H1 (cell line): ENCODE measurements around the gene F5.

ENCODE experiments used
- ATF2 ChIP-seq: IDR thresholded peaks from 2 replicates; pipeline ENCODE4 v1.6.1; 2012; ENCODE audit warnings: low read length, inconsistent platforms
- BRCA1 ChIP-seq: IDR thresholded peaks from 2 replicates; pipeline ENCODE4 v1.6.1; 2012; ENCODE audit warnings: low read depth, low read length, improper control_type of control experiment
- JUND ChIP-seq: IDR thresholded peaks from 2 replicates; pipeline ENCODE4 v1.6.1; 2011; ENCODE audit warnings: mild to moderate bottlenecking, improper control_type of control experiment, low read length
- NANOG ChIP-seq: IDR thresholded peaks from 2 replicates; pipeline ENCODE4 v1.6.1; 2011; ENCODE audit warnings: low read length, low read depth, mild to moderate bottlenecking, inconsistent platforms; ENCODE audit not compliant: insufficient read depth, poor library complexity, severe bottlenecking
- POLR2A ChIP-seq, 2 experiments: IDR thresholded peaks; 1 replicate in 1 of 2; 2 replicates in 1 of 2; pipeline ENCODE4 v1.6.1; 2011; ENCODE audit warnings: low read depth in 2 of 2, low read length in 2 of 2, mild to moderate bottlenecking in 2 of 2; ENCODE audit errors: control extremely low read depth in 1 of 2
- POLR2AphosphoS5 ChIP-seq: IDR thresholded peaks from 2 replicates; pipeline ENCODE4 v1.6.1; 2011; ENCODE audit warnings: low read depth, low read length
- RFX5 ChIP-seq: IDR thresholded peaks from 2 replicates; pipeline ENCODE4 v1.6.1; 2011; ENCODE audit warnings: low read depth, low read length, improper control_type of control experiment, borderline replicate concordance
- SIN3A ChIP-seq, 2 experiments: IDR thresholded peaks in 1 of 2; conservative IDR thresholded peaks in 1 of 2; 2 replicates each; pipeline ENCODE4 v1.6.1; 2011 to 2012; ENCODE audit warnings: low read length in 2 of 2, improper control_type of control experiment in 1 of 2, low read depth in 1 of 2, mild to moderate bottlenecking in 1 of 2
- SIRT6 ChIP-seq: IDR thresholded peaks from one replicate; pipeline ENCODE4 v1.7.1; 2012; ENCODE audit warnings: low read length, inconsistent platforms
- SUZ12 ChIP-seq: fragments of 200-600 bp; sonication (generic); IDR thresholded peaks from 2 replicates; pipeline ENCODE4 v1.6.1; 2012; ENCODE audit warnings: mild to moderate bottlenecking, inconsistent platforms, low read length, moderate library complexity, mixed read lengths
- TF ChIP-seq, protein P1 (sequence below), 3 experiments: IDR thresholded peaks; 1 replicate in 2 of 3; 2 replicates in 1 of 3; pipeline versions ENCODE4 v1.5.1 to v1.6.1; 2011; ENCODE audit warnings: low read length in 3 of 3, mild to moderate bottlenecking in 3 of 3, inconsistent platforms in 2 of 3, low read depth in 1 of 3, moderate library complexity in 1 of 3; ENCODE audit not compliant: insufficient read depth in 1 of 3; ENCODE audit errors: control extremely low read depth in 1 of 3

DNA sequence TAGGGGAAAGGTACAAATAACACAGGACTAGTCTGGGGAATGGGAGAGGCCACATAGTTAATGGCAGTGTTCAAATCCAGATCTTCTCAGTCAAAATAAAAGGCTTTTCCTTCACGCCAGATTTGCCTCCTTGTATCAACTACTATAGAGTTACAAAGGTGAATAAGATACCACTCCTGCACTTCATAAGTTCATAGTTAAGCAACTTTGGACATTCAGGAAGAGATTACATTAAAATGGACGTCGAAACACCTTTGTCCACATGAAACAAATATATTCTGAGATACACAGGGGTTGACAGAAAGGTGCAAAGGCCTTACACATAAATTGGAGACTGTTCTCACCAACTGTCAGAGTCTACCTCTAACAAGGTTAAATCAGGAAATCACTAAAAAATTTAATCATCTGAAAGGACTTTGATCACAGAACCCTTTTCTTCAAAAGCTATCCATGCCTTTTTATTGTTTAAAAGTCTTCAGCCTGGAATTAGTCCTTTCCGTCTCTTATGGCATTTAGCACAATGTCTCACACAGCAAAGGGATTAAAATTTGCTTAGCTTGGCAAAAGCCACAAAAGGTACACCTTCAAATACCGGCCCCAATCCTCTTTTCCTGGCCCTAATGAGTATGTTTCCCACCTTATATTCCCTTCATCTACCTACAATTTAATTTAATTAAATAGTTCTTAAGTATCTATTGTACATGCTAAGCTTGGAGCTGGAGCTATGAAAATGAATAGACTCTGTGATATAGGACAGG lies 8.1 kb downstream of the F5 start:
- TF ChIP-seq BRCA1 = no peak
- no peak for TF ChIP-seq POLR2A (IDR thresholded peaks at IDR 0.05; ENCODE audit: control extremely low read depth in 1 of 2, low read depth in 2 of 2, low read length in 2 of 2)
- TF ChIP-seq, protein P1, sequence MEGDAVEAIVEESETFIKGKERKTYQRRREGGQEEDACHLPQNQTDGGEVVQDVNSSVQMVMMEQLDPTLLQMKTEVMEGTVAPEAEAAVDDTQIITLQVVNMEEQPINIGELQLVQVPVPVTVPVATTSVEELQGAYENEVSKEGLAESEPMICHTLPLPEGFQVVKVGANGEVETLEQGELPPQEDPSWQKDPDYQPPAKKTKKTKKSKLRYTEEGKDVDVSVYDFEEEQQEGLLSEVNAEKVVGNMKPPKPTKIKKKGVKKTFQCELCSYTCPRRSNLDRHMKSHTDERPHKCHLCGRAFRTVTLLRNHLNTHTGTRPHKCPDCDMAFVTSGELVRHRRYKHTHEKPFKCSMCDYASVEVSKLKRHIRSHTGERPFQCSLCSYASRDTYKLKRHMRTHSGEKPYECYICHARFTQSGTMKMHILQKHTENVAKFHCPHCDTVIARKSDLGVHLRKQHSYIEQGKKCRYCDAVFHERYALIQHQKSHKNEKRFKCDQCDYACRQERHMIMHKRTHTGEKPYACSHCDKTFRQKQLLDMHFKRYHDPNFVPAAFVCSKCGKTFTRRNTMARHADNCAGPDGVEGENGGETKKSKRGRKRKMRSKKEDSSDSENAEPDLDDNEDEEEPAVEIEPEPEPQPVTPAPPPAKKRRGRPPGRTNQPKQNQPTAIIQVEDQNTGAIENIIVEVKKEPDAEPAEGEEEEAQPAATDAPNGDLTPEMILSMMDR (IDR thresholded peaks at IDR 0.05; ENCODE audit: control extremely low read depth in 1 of 3, insufficient read depth in 1 of 3, low read depth in 1 of 3, low read length in 3 of 3) = no peak
- no peak for TF ChIP-seq POLR2AphosphoS5
- no peak for TF ChIP-seq SIRT6
- TF ChIP-seq RFX5 = no peak
- no peak for TF ChIP-seq SUZ12
- no peak for TF ChIP-seq NANOG
- TF ChIP-seq JUND = no peak
- TF ChIP-seq SIN3A (conservative IDR thresholded peaks at IDR 0.05 in 1 of 2, IDR thresholded peaks at IDR 0.05 in 1 of 2; ENCODE audit: low read depth in 1 of 2, low read length in 2 of 2) = no peak
- no peak for TF ChIP-seq ATF2
